HepG2 (cell line): ENCODE results near the gene TNP1. TPM values are rescaled to one million over a fixed set of nuclear protein-coding genes. Genes with fewer than 3 reads are reported as not detected.
A peak's percentile ranks its signal among the peaks of the same experiment; 100 is the strongest.

ENCODE experiments used
- AHDC1 ChIP-seq: sonication (generic); formaldehyde crosslinking; IDR thresholded peaks from 2 replicates; pipeline ENCODE4 v1.5.1; 2020; ENCODE audit warnings: mild to moderate bottlenecking, missing genetic modification reagents, borderline replicate concordance
- ATF2 ChIP-seq: sonication (generic); formaldehyde crosslinking; IDR thresholded peaks from 2 replicates; pipeline ENCODE4 v1.4.0; 2020; ENCODE audit warnings: missing genetic modification reagents
- ATF7 ChIP-seq, 2 experiments: fragments of 450-650 bp in 1 of 2; sonication (generic) in 1 of 2; formaldehyde crosslinking in 1 of 2; IDR thresholded peaks; 2 replicates each; pipeline versions ENCODE4 v1.4.0 to v1.6.1; 2016 to 2020; ENCODE audit warnings: antibody characterized with exemption in 1 of 2, mild to moderate bottlenecking in 1 of 2, missing genetic modification reagents in 1 of 2
- CREB1 ChIP-seq, 2 experiments: fragments of 450-650 bp in 1 of 2; IDR thresholded peaks; 2 replicates each; pipeline ENCODE4 v1.6.1; 2016 to 2017; ENCODE audit warnings: control low read depth in 1 of 2, mild to moderate bottlenecking in 1 of 2, missing compliant biosample characterization in 1 of 2, missing genetic modification characterization in 1 of 2
- FOXA1 ChIP-seq, 2 experiments: fragments of 450-650 bp in 1 of 2; sonication (generic) in 1 of 2; formaldehyde crosslinking in 1 of 2; IDR thresholded peaks; 2 replicates each; pipeline versions ENCODE4 v1.4.0 to v1.6.1; 2016 to 2020; ENCODE audit warnings: missing genetic modification reagents in 1 of 2
- FOXP4 ChIP-seq: sonication (generic); formaldehyde crosslinking; IDR thresholded peaks from 2 replicates; pipeline ENCODE4 v1.4.0; 2020; ENCODE audit warnings: missing genetic modification reagents
- GATAD1 ChIP-seq: IDR thresholded peaks from 2 replicates; pipeline ENCODE4 v1.6.1; 2016; ENCODE audit warnings: missing genetic modification reagents, missing compliant biosample characterization
- HOXA3 ChIP-seq: sonication (generic); formaldehyde crosslinking; IDR thresholded peaks from 2 replicates; pipeline ENCODE4 v1.5.0; 2020; ENCODE audit warnings: missing genetic modification reagents
- KDM1A ChIP-seq: IDR thresholded peaks from 2 replicates; pipeline ENCODE4 v1.6.1; 2016; ENCODE audit warnings: missing compliant biosample characterization
- NFATC3 ChIP-seq: sonication (generic); formaldehyde crosslinking; IDR thresholded peaks from 2 replicates; pipeline ENCODE4 v1.5.1; 2020; ENCODE audit warnings: mild to moderate bottlenecking, missing genetic modification reagents
- ONECUT2 ChIP-seq: sonication (generic); formaldehyde crosslinking; IDR thresholded peaks from 2 replicates; pipeline ENCODE4 v1.4.0; 2020; ENCODE audit warnings: missing genetic modification reagents
- YEATS4 ChIP-seq: sonication (generic); formaldehyde crosslinking; IDR thresholded peaks from 2 replicates; pipeline ENCODE4 v1.4.0; 2020; ENCODE audit warnings: missing genetic modification reagents, borderline replicate concordance
- ZBTB33 ChIP-seq: sonication (generic); formaldehyde crosslinking; IDR thresholded peaks from 2 replicates; pipeline ENCODE4 v1.4.0; 2020; ENCODE audit warnings: missing genetic modification reagents
- ZFP1 ChIP-seq: IDR thresholded peaks from 2 replicates; pipeline ENCODE4 v1.6.1; 2016
- ZNF331 ChIP-seq: sonication (generic); formaldehyde crosslinking; IDR thresholded peaks from 2 replicates; pipeline ENCODE4 v1.4.0; 2020; ENCODE audit warnings: missing genetic modification reagents
- ZNF337 ChIP-seq: sonication (generic); formaldehyde crosslinking; IDR thresholded peaks from 2 replicates; pipeline ENCODE4 v1.5.1; 2020; ENCODE audit warnings: missing genetic modification reagents, low read depth, mild to moderate bottlenecking, borderline replicate concordance
- ZNF614 ChIP-seq: IDR thresholded peaks from 2 replicates; pipeline ENCODE4 v1.6.1; 2018; ENCODE audit warnings: missing biosample characterization, missing genetic modification reagents, inconsistent platforms, borderline replicate concordance
- ZNF615 ChIP-seq: sonication (generic); formaldehyde crosslinking; IDR thresholded peaks from 2 replicates; pipeline ENCODE4 v1.5.0; 2020; ENCODE audit warnings: mild to moderate bottlenecking, missing genetic modification reagents, borderline replicate concordance
- polyA plus RNA-seq, 8 experiments: library from polyadenylated mRNA; depleted of rRNA in 3 of 8; stranded (reverse) in 7 of 8; unstranded in 1 of 8; fragments of >200 nt; fragmentation: Illumina TruSeq in 4 of 8; extraction: Trizol in 4 of 8; gene quantifications; 2 replicates each; pipeline versions ENCODE4 v1.2.1 to v1.2.3, GENCODE V29; 2011 to 2016; ENCODE audit warnings: low read depth in 4 of 8, missing spikeins in 1 of 8, mixed read lengths in 1 of 8; ENCODE audit not compliant: insufficient read depth in 1 of 8
- total RNA-seq, 5 experiments: library from RNA; depleted of rRNA; stranded (reverse); fragments of >200 nt; fragmentation: Illumina TruSeq; extraction: Trizol; gene quantifications; 2 replicates each; pipeline ENCODE4 v1.2.3, GENCODE V29; 2016; ENCODE audit warnings: low read depth in 1 of 5

TNP1 gene
- total and polyA plus RNA-seq, 2 of the 13 experiments (the other 11 are each of a cell fraction or from before 2014, with no cell fraction given), result not detected

- peak; percentile 92; the same call in 1 of the 2 replicates for TF ChIP-seq ZNF614 (CRISPR knock-in tag)
- TF ChIP-seq ZFP1 (CRISPR knock-in tag), result 0 out of 2 replicates have a peak, but pooled peaks have one; percentile 70
- peak; percentile 81; the same call in 1 of the 2 replicates for TF ChIP-seq ZNF337
- TF ChIP-seq AHDC1 (CRISPR knock-in tag), result peak; percentile 98
- peak; percentile 60 for TF ChIP-seq GATAD1 (CRISPR knock-in tag)
- peak; percentile 85 for TF ChIP-seq FOXP4 (CRISPR knock-in tag)
- peak; percentile 68; the same call in 1 of the 2 replicates for TF ChIP-seq YEATS4 (CRISPR knock-in tag)
- no peak for TF ChIP-seq KDM1A (CRISPR knock-in tag)
- TF ChIP-seq NFATC3 (CRISPR knock-in tag), result no peak
- TF ChIP-seq HOXA3 (CRISPR knock-in tag), result peak; percentile 73
- TF ChIP-seq ATF2 (CRISPR knock-in tag), result peak; percentile 93
- peak; percentile 63; the same call in 1 of the 2 replicates for TF ChIP-seq ATF7 (IDR thresholded peaks at IDR 0.05)
- no peak; the same call in 1 of the 2 replicates for TF ChIP-seq ATF7 (CRISPR knock-in tag; IDR thresholded peaks at IDR 0.05)
- TF ChIP-seq ZBTB33 (CRISPR knock-in tag), result no peak
- TF ChIP-seq CREB1 (IDR thresholded peaks at IDR 0.05), result peak; percentile 78
- peak; percentile 92 for TF ChIP-seq CREB1 (CRISPR knock-in tag; IDR thresholded peaks at IDR 0.05)
- no peak for TF ChIP-seq FOXA1 (IDR thresholded peaks at IDR 0.05)
- TF ChIP-seq FOXA1 (CRISPR knock-in tag; IDR thresholded peaks at IDR 0.05), result 0 out of 2 replicates have a peak, but pooled peaks have one; percentile 53
- no peak for TF ChIP-seq ZNF615
- peak; percentile 86 for TF ChIP-seq ONECUT2 (CRISPR knock-in tag)
- peak; percentile 88; the same call in 1 of the 2 replicates for TF ChIP-seq ZNF331 (CRISPR knock-in tag)
These were observed 11.6 kb upstream of the TNP1 start (continued) for GRCh38 chr2:216871333-216871934.
